Colonic mucosa (tissue), 4 donors: ENCODE measurements around the gene COMMD9. TPM values are rescaled to one million over a fixed set of nuclear protein-coding genes. Genes with fewer than 3 reads are reported as not detected.
A peak's percentile ranks its signal among the peaks of the same experiment; 100 is the strongest.

Experiments
- DNase-seq: peaks from one replicate; pipeline ENCODE4 v3.0.0-alpha.2; 2020
- H3K27ac ChIP-seq: fragments of 200-600 bp; one replicate; pipeline ENCODE4 v1.8.0; 2021
- H3K27me3 ChIP-seq: fragments of 200-600 bp; one replicate; pipeline ENCODE4 v1.8.0; 2021
- H3K36me3 ChIP-seq: fragments of 200-600 bp; one replicate; pipeline ENCODE4 v1.8.0; 2021
- H3K4me1 ChIP-seq: fragments of 200-600 bp; one replicate; pipeline ENCODE4 v1.8.0; 2021; ENCODE audit warnings: mild to moderate bottlenecking
- H3K4me3 ChIP-seq: fragments of 200-600 bp; one replicate; pipeline ENCODE4 v1.8.0; 2021
- H3K9ac ChIP-seq, 2 donors: one replicate each; pipeline ENCODE4 v1.7.0; 2013; ENCODE audit warnings: control low read depth in 2 of 2, low read depth in 2 of 2, low read length in 2 of 2
- H3K9me3 ChIP-seq: fragments of 200-600 bp; one replicate; pipeline ENCODE4 v1.8.0; 2021
- intact Hi-C: fragments of 100-400 bp; cut with DNase I; formaldehyde crosslinking; loops from one replicate; pipeline ENCODE4 v1.14.1; 2022
- total RNA-seq, 2 donors: library from RNA; stranded (reverse); fragmentation: NEBNext Ultra II Directional in 1 of 2; extraction: Animal tissue kit (Norgen Biotek cat#: 25700) in 1 of 2; gene quantifications; one replicate each; pipeline ENCODE4 v1.2.1, GENCODE V29; 2021
- TF ChIP-seq, protein P1 (sequence below): fragments of 200-600 bp; IDR thresholded peaks from one replicate; pipeline ENCODE4 v1.8.0; 2022; ENCODE audit warnings: antibody characterized with exemption, mild to moderate bottlenecking
- donor health status: healthy.
- donor health status: DM: no; HTN: no; CAD: no.
- donor health status: DM: no; HTN: no; CAD: no.

Gene COMMD9
- total RNA-seq, 2 donors from 2014 or later = 40.6 to 55.9 TPM

DNA sequence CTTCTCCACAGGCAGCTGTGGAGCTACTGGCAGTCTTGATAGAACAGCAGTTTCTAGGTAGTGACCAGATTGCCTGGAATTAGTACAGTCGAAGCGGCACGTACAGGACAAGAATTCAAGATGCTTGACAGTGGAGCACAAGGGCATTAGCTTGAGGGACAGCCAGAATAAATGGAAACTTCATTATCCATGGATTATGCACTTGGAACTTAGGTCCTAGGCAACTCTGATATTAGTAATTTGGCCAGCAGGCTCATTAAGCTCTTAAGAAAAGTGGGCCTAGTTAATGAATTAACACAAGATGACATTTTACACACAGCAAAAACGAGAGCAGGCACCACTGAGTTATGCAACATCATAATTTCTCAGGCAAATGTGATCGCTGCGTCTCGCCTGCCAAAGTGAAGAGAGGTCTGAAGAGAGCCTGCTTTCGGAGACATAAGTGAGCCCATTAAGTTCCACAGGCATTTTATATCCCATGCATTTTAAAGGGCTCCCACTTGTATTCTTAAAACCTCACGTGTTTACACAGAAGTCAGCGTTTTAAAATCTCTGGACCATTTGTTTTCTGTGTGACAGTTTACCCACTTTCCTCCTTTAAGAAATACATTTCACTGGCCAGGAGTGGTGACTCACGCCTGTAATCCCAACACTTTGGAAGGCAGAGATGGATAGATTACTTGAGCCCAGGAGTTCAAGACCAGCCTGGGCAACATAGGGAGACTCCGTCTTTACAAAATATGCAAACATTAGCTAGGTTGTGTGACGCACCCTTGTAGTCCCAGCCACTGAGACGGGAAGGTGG is 66.2 kb downstream of the COMMD9 start:
- DNase-seq = peak; percentile 19
- Histone ChIP-seq H3K27ac (no peak overlapping the region), H3K9ac (no peak overlapping the region), H3K4me1 (no peaks in the 10 kb centered on the region), H3K9me3 (no peaks in the 10 kb centered on the region), H3K27me3 (no peaks in the 10 kb centered on the region), H3K4me3 (no peak overlapping the region), H3K36me3 (no peaks in the 10 kb centered on the region)
- intact Hi-C loops = no loop called here
- TF ChIP-seq, protein P1, sequence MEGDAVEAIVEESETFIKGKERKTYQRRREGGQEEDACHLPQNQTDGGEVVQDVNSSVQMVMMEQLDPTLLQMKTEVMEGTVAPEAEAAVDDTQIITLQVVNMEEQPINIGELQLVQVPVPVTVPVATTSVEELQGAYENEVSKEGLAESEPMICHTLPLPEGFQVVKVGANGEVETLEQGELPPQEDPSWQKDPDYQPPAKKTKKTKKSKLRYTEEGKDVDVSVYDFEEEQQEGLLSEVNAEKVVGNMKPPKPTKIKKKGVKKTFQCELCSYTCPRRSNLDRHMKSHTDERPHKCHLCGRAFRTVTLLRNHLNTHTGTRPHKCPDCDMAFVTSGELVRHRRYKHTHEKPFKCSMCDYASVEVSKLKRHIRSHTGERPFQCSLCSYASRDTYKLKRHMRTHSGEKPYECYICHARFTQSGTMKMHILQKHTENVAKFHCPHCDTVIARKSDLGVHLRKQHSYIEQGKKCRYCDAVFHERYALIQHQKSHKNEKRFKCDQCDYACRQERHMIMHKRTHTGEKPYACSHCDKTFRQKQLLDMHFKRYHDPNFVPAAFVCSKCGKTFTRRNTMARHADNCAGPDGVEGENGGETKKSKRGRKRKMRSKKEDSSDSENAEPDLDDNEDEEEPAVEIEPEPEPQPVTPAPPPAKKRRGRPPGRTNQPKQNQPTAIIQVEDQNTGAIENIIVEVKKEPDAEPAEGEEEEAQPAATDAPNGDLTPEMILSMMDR = no peak

Other genes starting within 250 kb of the COMMD9 start
- gene PRR5L, start 6.9 kb upstream of the COMMD9 start, total RNA-seq = 100 to 1,000 TPM in 1 of 2 donors, 10 to 100 TPM in 1; 80.9 to 169 TPM
- 10 to 100 TPM in 1 of 2 donors, 1 to 10 TPM in 1; 9.5 to 18.3 TPM for gene TRAF6, start 220.8 kb upstream of the COMMD9 start, total RNA-seq